ENCODE data around the gene PPM1H.

PPM1H gene

GRCh38 chr12:62689042-62689839 lies 245.7 kb downstream of the PPM1H start:
- TF ChIP-seq MAX (IDR thresholded peaks at IDR 0.05; ENCODE audit: low read depth, low read length) (no peak), CTCF (IDR thresholded peaks at IDR 0.05; ENCODE audit: low read depth, low read length) (no peak), MYC (IDR thresholded peaks at IDR 0.05; ENCODE audit: low read depth, low read length) (no peak), POLR2A (IDR thresholded peaks at IDR 0.05; ENCODE audit: extremely low read depth, insufficient read length) (no peak)
- no peak for DNase-seq (ENCODE audit: low read depth)

GRCh38 chr12:62686938-62687337 lies 248.0 kb downstream of the PPM1H start:
- DNase-seq (ENCODE audit: low read depth), result no peak
- no peak overlapping the region for H3K4me3 ChIP-seq (ENCODE audit: low read depth, low read length)
- TF ChIP-seq POLR2A (IDR thresholded peaks at IDR 0.05; ENCODE audit: extremely low read depth, insufficient read length) (no peak), MAX (IDR thresholded peaks at IDR 0.05; ENCODE audit: low read depth, low read length) (no peak)

More at GRCh38 chr12:62689042-62689839, 245.7 kb downstream of the PPM1H start:
- H3K4me3 ChIP-seq (ENCODE audit: low read depth, low read length), result no peak overlapping the region

GRCh38 chr12:62684570-62685295 lies 250.2 kb downstream of the PPM1H start:
- no peak for TF ChIP-seq MYC (IDR thresholded peaks at IDR 0.05; ENCODE audit: low read depth, low read length)
- TF ChIP-seq CTCF (IDR thresholded peaks at IDR 0.05; ENCODE audit: low read depth, low read length), result no peak
- TF ChIP-seq MAX (IDR thresholded peaks at IDR 0.05; ENCODE audit: low read depth, low read length), result no peak
- TF ChIP-seq POLR2A (IDR thresholded peaks at IDR 0.05; ENCODE audit: extremely low read depth, insufficient read length), result no peak
- H3K4me3 ChIP-seq (ENCODE audit: low read depth, low read length), result no peak overlapping the region
- no peak for DNase-seq (ENCODE audit: low read depth)

- TF ChIP-seq MAX (IDR thresholded peaks at IDR 0.05; ENCODE audit: low read depth, low read length) (no peak), MYC (IDR thresholded peaks at IDR 0.05; ENCODE audit: low read depth, low read length) (no peak), CTCF (IDR thresholded peaks at IDR 0.05; ENCODE audit: low read depth, low read length) (no peak), POLR2A (IDR thresholded peaks at IDR 0.05; ENCODE audit: extremely low read depth, insufficient read length) (no peak)
- H3K4me3 ChIP-seq (ENCODE audit: low read depth, low read length), result no peak overlapping the region
- no peak for DNase-seq (ENCODE audit: low read depth)
Observed at GRCh38 chr12:62683776-62684569, 251.0 kb downstream of the PPM1H start.

- no peak for DNase-seq (ENCODE audit: low read depth)
- no peak for TF ChIP-seq MAX (IDR thresholded peaks at IDR 0.05; ENCODE audit: low read depth, low read length)
- TF ChIP-seq MYC (IDR thresholded peaks at IDR 0.05; ENCODE audit: low read depth, low read length), result no peak
- TF ChIP-seq CTCF (IDR thresholded peaks at IDR 0.05; ENCODE audit: low read depth, low read length), result no peak
- TF ChIP-seq POLR2A (IDR thresholded peaks at IDR 0.05; ENCODE audit: extremely low read depth, insufficient read length), result no peak
- no peak overlapping the region for H3K4me3 ChIP-seq (ENCODE audit: low read depth, low read length)
Observed at GRCh38 chr12:62681306-62681705, 253.6 kb downstream of the PPM1H start.
